Cortex of kidney (tissue), 1 donor: ENCODE measurements around the gene GSTM4.
"Not testable (repeated sequence)": the region's sequence is repeated elsewhere in the genome, so short reads cannot be mapped to it uniquely, and the experiment has no call there.

ENCODE experiments used
- DNase-seq: peaks from one replicate; lab custom pipeline; 2025; lab: John Stamatoyannopoulos, UW

Gene GSTM4

DNA sequence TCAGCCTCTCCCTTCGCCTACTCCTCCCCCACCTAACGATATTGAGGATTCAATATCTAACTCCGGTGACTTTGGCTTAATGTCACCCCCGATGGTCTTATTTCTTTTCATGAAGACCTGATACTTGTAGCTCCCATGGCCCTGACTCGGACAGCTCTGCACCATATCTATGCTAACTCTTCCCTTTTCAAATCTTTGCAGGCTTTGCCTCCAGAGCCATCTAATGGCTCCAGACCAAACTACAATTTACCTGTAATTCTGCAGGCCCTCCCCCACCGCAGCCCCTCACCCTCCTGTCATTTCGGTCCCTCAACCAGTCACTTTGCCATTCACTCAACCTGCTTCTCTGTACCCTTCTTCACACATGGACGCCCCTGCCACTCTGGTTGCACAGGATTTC lies 48.3 kb downstream of the GSTM4 start:
- DNase-seq, result no peak

DNA sequence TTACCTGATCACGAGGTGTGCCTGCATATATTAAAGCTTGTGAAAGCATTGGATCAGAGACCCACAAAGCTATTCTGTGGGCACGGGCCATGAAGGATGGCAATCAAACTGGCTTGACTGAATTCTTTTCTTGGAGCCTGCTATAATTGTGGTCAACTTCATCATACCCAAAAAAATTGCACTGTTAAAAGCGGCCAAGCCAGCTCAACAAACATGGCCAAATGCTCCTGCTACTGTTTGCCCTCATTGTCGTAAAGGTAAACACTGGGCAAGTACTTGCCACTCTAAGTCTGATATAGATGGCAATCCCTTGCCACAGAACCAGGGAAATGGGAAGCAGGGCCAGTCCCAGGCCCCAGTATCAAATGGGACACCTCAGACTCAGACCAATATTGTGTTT lies 49.5 kb downstream of the GSTM4 start:
- DNase-seq, result no peak

DNA sequence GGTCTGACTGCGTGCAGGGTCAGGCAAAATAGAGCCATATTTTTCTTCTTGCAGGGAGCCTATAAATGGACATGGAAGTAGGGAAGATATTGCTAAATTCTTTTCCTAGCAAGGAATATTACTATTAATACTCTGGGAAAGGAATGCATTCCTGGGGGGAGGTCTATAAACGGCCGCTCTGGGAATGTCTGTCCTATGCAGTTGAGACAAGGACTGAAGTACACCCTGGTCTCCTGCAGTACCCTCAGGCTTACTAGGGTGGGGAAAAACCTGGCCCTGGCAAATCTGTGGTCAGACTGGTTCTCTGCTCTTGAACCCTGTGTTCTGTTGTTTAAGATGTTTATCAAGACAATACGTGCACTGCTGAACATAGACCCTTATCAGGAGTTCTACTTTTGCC lies 53.0 kb downstream of the GSTM4 start:
- not testable (repeated sequence) for DNase-seq

DNA sequence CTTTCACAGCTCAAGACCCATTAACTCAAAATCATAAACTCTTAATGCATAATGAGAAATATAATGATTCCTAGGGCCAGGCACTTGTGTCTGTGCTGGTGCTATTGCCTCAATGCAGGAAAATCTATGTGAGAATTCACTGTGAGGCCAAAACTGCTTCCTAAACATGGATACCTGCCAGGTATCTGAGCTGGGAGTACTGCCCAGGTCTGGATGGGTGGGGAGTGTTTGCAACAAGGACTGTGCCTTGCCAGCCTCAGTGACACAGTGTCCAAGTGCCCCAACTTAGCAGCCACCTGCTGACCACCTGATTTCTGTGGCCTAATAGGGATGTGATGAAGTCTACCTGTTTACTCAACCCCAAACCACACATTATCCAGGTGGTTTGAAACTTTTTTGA lies 53.9 kb downstream of the GSTM4 start:
- not testable (repeated sequence) for DNase-seq
